B cell (primary cell): Measurements from ENCODE around the gene RGS7. TPM values are rescaled to one million over a fixed set of nuclear protein-coding genes. Genes with fewer than 3 reads are reported as not detected.

Experiments
- ATAC-seq: fragments of 200-7000 bp; cut with Tn5 transposase; one replicate; pipeline ENCODE4 v1.10.0; 2021; ENCODE audit warnings: low read depth, mild to moderate bottlenecking, moderate number of reproducible peaks, moderate library complexity
- CTCF ChIA-PET: fragments of 350-600 bp; sonication (Branson Sonifier 250); formaldehyde crosslinking; loops from one replicate; lab custom pipeline; 2021; ENCODE audit warnings: antibody characterized with exemption, inconsistent platforms; lab: Charles Lee
- POLR2A ChIA-PET: fragments of 350-600 bp; sonication (Branson Sonifier 250); formaldehyde crosslinking; loops from one replicate; lab custom pipeline; 2021; ENCODE audit warnings: antibody characterized with exemption; lab: Charles Lee
- DNase-seq: peaks from one replicate; pipeline ENCODE4 v3.0.0; 2013
- H2AFZ ChIP-seq: 2 replicates; pipeline ENCODE4 v1.6.1; 2012; ENCODE audit warnings: mild to moderate bottlenecking, low read depth, low read length; ENCODE audit not compliant: insufficient read depth, poor library complexity, severe bottlenecking
- H3K27ac ChIP-seq, 2 donors: 1 replicate in 1 of 2; 2 replicates in 1 of 2; pipeline ENCODE4 v1.5.1; 2012 to 2013; ENCODE audit warnings: low read length in 2 of 2, mild to moderate bottlenecking in 2 of 2, moderate library complexity in 1 of 2
- H3K27me3 ChIP-seq, 4 experiments: fragments of 200-600 bp in 1 of 4; sonication (generic) in 1 of 4; replicated peaks in 1 of 4; 1 replicate in 2 of 4; 2 replicates in 2 of 4; pipeline versions ENCODE4 v1.6.1 to v1.7.0; 2013 to 2016; ENCODE audit warnings: low read length in 3 of 4, mild to moderate bottlenecking in 2 of 4, mixed read lengths in 1 of 4, moderate library complexity in 1 of 4; ENCODE audit not compliant: insufficient read depth in 4 of 4, control insufficient read depth in 3 of 4; ENCODE audit errors: control extremely low read depth in 1 of 4
- H3K36me3 ChIP-seq, 2 experiments: replicated peaks in 1 of 2; 1 replicate in 1 of 2; 2 replicates in 1 of 2; pipeline versions ENCODE4 v1.6.1 to v1.7.1; 2013; ENCODE audit warnings: low read length in 1 of 2; ENCODE audit not compliant: insufficient read depth in 2 of 2, control insufficient read depth in 1 of 2; ENCODE audit errors: control extremely low read depth in 1 of 2, extremely low read depth in 1 of 2
- H3K4me1 ChIP-seq, 2 donors: fragments of 200-600 bp in 1 of 2; sonication (generic) in 1 of 2; 1 replicate in 1 of 2; 2 replicates in 1 of 2; pipeline versions ENCODE4 v1.5.1 to v1.6.1; 2013 to 2017; ENCODE audit warnings: low read length in 2 of 2; ENCODE audit not compliant: control insufficient read depth in 2 of 2, insufficient read depth in 2 of 2
- H3K4me2 ChIP-seq: replicated peaks from 2 replicates; pipeline ENCODE3; 2012; ENCODE audit warnings: mild to moderate bottlenecking, low read depth, low read length; ENCODE audit not compliant: poor library complexity, severe bottlenecking
- H3K4me3 ChIP-seq, 5 experiments: fragments of 200-600 bp in 1 of 5; sonication (generic) in 1 of 5; 1 replicate in 3 of 5; 2 replicates in 2 of 5; pipeline versions ENCODE4 v1.5.1 to v1.7.0; 2011 to 2016; ENCODE audit warnings: low read length in 4 of 5, mild to moderate bottlenecking in 4 of 5, low read depth in 2 of 5, control low read depth in 1 of 5, moderate library complexity in 1 of 5; ENCODE audit not compliant: insufficient read depth in 1 of 5; ENCODE audit errors: control extremely low read depth in 1 of 5, extremely low read depth in 1 of 5
- H3K79me2 ChIP-seq: fragments of 200-600 bp; sonication (generic); one replicate; pipeline ENCODE4 v1.6.0; 2016; ENCODE audit warnings: low read length; ENCODE audit not compliant: control insufficient read depth, insufficient read depth
- H3K9ac ChIP-seq: fragments of 200-600 bp; sonication (generic); 2 replicates; pipeline ENCODE4 v1.6.1; 2017; ENCODE audit warnings: mild to moderate bottlenecking, low read length, moderate library complexity
- H3K9me3 ChIP-seq, 3 donors: one replicate each; pipeline versions ENCODE4 v1.6.1 to v1.7.1; 2013; ENCODE audit warnings: low read length in 2 of 3; ENCODE audit not compliant: control insufficient read depth in 2 of 3, insufficient read depth in 1 of 3; ENCODE audit errors: control extremely low read depth in 1 of 3
- H4K20me1 ChIP-seq: 2 replicates; pipeline ENCODE4 v1.6.0; 2012; ENCODE audit warnings: mild to moderate bottlenecking, low read length; ENCODE audit not compliant: insufficient read depth, control insufficient read depth, poor library complexity, severe bottlenecking
- H3K27ac Mint-ChIP-seq: one replicate; pipeline ENCODE4 v1.8.0; 2021; ENCODE audit warnings: mixed read lengths
- H3K27me3 Mint-ChIP-seq: one replicate; pipeline ENCODE4 v1.8.0; 2021; ENCODE audit warnings: mixed read lengths
- H3K4me1 Mint-ChIP-seq: one replicate; pipeline ENCODE4 v1.8.0; 2021; ENCODE audit warnings: mixed read lengths
- H3K4me3 Mint-ChIP-seq: one replicate; pipeline ENCODE4 v1.8.0; 2021; ENCODE audit warnings: mixed read lengths
- H3K9me3 Mint-ChIP-seq: one replicate; pipeline ENCODE4 v1.8.0; 2022; ENCODE audit warnings: mixed read lengths; ENCODE audit not compliant: insufficient read depth
- EZH2 ChIP-seq: IDR thresholded peaks from 2 replicates; pipeline ENCODE4 v1.6.1; 2012; ENCODE audit warnings: borderline replicate concordance, low read depth, mild to moderate bottlenecking, moderate library complexity, low read length; ENCODE audit not compliant: insufficient read depth, poor library complexity, severe bottlenecking
- WGBS: methylation state at CpG from one replicate; pipeline ENCODE4 v1.1.5; 2013; ENCODE audit warnings: missing lambda C conversion rate; ENCODE audit not compliant: insufficient coverage; 5-methylcytosine and 5-hydroxymethylcytosine counted together
- intact Hi-C: fragments of 100-400 bp; cut with micrococcal nuclease; formaldehyde crosslinking; loops from one replicate; pipeline ENCODE4 v1.10.0; 2022
- polyA plus RNA-seq: library from polyadenylated mRNA; depleted of rRNA; stranded (reverse); fragments of >200 nt; gene quantifications from 2 replicates; pipeline ENCODE4 v1.2.3, GENCODE V29; 2012
- total RNA-seq, 2 donors: library from RNA; stranded (reverse); fragments of 120-200 nt in 1 of 2; gene quantifications; 1 replicate in 1 of 2; 2 replicates in 1 of 2; pipeline versions ENCODE4 v1.2.3 to v1.2.4, GENCODE V29; 2013 to 2022
- TF ChIP-seq, protein P1 (sequence below): fragments of 200-600 bp; IDR thresholded peaks from one replicate; pipeline ENCODE4 v1.8.0; 2022; ENCODE audit warnings: antibody characterized with exemption, mild to moderate bottlenecking

Gene RGS7
- total and polyA plus RNA-seq, 2 donors (not counting 1 experiment from before 2014, with no cell fraction given) = 0.15 to 1.8 TPM

DNA sequence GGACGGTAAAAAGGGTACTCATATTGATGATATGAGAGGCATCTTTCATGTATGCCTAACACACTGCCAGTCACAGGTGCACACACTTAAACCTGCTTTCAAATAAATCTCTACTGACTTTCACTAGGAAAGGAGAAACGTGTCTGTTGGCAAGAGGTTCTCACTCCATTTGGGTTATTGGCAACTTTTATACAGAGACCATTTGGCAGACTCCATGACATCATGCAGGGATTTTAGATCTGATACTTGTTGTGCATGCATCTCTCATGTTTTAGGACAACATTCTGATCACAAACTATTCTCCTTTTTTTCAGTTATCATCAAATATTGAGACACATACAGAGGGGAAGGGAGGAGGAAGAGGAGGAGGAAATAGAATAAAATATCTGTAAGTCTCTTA, 31.5 kb downstream of the RGS7 start:
- DNase-seq = no peak
- Mint-ChIP-seq H3K27ac (no peak overlapping the region), H3K9me3 (no peaks in the 10 kb centered on the region), H3K4me1 (peaks cover 9% of the 10 kb centered on the region), H3K27me3 (peaks cover 4% of the 10 kb centered on the region), H3K4me3 (no peak overlapping the region)
- H3K9ac ChIP-seq = no peak overlapping the region
- ChIA-PET CTCF (no interaction called here), POLR2A (no interaction called here)
- intact Hi-C loops = no loop called here
- ATAC-seq = no peak
- no peak overlapping the region for H3K4me2 ChIP-seq
- no peaks in the 10 kb centered on the region for H3K27me3 ChIP-seq
- no peak overlapping the region for H2AFZ ChIP-seq
- no peak overlapping the region for H3K4me3 ChIP-seq
- no peaks in the 10 kb centered on the region for H3K36me3 ChIP-seq
- no peaks in the 10 kb centered on the region for H3K9me3 ChIP-seq
- no CpG with 5 or more reads among the region's 2 CpGs for WGBS
- H3K4me1 ChIP-seq = peaks cover 6 to 12% of the 10 kb centered on the region in 2 donors
- H3K27ac ChIP-seq = no peak overlapping the region
- TF ChIP-seq EZH2 = no peak
- TF ChIP-seq, protein P1, sequence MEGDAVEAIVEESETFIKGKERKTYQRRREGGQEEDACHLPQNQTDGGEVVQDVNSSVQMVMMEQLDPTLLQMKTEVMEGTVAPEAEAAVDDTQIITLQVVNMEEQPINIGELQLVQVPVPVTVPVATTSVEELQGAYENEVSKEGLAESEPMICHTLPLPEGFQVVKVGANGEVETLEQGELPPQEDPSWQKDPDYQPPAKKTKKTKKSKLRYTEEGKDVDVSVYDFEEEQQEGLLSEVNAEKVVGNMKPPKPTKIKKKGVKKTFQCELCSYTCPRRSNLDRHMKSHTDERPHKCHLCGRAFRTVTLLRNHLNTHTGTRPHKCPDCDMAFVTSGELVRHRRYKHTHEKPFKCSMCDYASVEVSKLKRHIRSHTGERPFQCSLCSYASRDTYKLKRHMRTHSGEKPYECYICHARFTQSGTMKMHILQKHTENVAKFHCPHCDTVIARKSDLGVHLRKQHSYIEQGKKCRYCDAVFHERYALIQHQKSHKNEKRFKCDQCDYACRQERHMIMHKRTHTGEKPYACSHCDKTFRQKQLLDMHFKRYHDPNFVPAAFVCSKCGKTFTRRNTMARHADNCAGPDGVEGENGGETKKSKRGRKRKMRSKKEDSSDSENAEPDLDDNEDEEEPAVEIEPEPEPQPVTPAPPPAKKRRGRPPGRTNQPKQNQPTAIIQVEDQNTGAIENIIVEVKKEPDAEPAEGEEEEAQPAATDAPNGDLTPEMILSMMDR = no peak
- H4K20me1 ChIP-seq = no peaks in the 10 kb centered on the region
- H3K79me2 ChIP-seq = no peaks in the 10 kb centered on the region

DNA sequence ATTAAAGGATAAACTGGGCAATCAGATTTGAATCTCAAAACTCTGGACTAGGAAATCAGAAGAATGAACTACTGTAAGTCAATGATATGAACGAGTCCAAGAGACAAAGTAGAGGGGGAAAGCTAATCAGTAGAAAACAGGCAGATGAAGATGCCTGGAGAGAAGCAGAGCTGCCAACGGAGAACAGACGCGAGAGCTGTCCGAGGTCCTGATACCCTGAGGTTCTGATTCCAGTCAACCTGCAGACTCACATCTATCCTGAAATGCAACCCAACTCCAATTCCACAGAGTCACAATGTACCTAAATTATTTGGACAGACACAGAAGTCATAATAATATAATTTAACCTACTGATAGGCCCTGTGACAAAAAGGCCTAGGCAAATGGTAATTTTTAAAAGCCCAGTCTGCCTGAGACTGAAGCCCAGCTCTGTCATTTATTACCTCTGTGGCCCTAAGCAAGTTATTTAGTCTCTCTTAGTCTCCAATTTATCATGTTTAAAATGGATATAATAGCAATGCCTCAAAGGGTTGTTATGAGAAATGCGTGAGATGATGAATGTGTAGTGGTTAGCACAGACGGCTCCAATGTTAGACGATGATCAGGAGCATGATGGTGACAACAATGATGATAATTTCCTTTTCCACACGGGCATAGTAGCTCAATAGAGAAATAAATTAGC, 33.4 kb downstream of the RGS7 start:
- no peaks in the 10 kb centered on the region for H3K9me3 Mint-ChIP-seq
- H3K27ac ChIP-seq = no peak overlapping the region
- no peaks in the 10 kb centered on the region for H3K9me3 ChIP-seq
- no peak overlapping the region for H3K4me2 ChIP-seq
- no peak overlapping the region for H3K4me3 ChIP-seq
- TF ChIP-seq, protein P1 = no peak
- TF ChIP-seq EZH2 = no peak
- no peaks in the 10 kb centered on the region for H3K4me1 Mint-ChIP-seq
- ATAC-seq (no peak), DNase-seq (no peak)
- H3K36me3 ChIP-seq = no peaks in the 10 kb centered on the region
- no peaks in the 10 kb centered on the region for H3K27me3 ChIP-seq
- H3K9ac ChIP-seq = no peak overlapping the region
- H3K79me2 ChIP-seq = no peaks in the 10 kb centered on the region
- no peak overlapping the region for H2AFZ ChIP-seq
- POLR2A ChIA-PET = no interaction called here
- no peaks in the 10 kb centered on the region for H3K4me1 ChIP-seq
- H3K4me3 Mint-ChIP-seq = no peak overlapping the region
- H4K20me1 ChIP-seq = no peaks in the 10 kb centered on the region
- no peak overlapping the region for H3K27ac Mint-ChIP-seq
- 0% methylated on average over 1 of the region's 9 CpGs for WGBS
- peaks cover 7% of the 10 kb centered on the region for H3K27me3 Mint-ChIP-seq
- CTCF ChIA-PET = interaction anchor here (0.7 kb wide), 1 partner anchor 135 kb away, joined by 3 read pairs; no protein-coding TSS in a partner anchor
- intact Hi-C loops = no loop called here
